AG04449 (cell line): Measurements from ENCODE around the gene PLD3.

ENCODE experiments used
- CTCF ChIA-PET: fragments of 350-600 bp; formaldehyde crosslinking; extraction: SDS; loops from one replicate; lab custom pipeline; 2021; ENCODE audit warnings: antibody characterized with exemption; lab: Yijun Ruan, JAX
- POLR2A ChIA-PET: fragments of 400-600, 350-600 bp; formaldehyde crosslinking; extraction: SDS; loops from one replicate; lab custom pipeline; 2020; ENCODE audit warnings: antibody characterized with exemption, inconsistent platforms; lab: Yijun Ruan, JAX
- DNase-seq: peaks from one replicate; pipeline ENCODE4 v3.0.0-alpha.2; 2010; ENCODE audit warnings: low read depth, low spot score
- H3K4me3 ChIP-seq: 2 replicates; pipeline ENCODE4 v1.5.1; 2011; ENCODE audit warnings: low read depth, mild to moderate bottlenecking, control low read depth, low read length
- TF ChIP-seq, protein P1 (sequence below): IDR thresholded peaks from one replicate; pipeline ENCODE4 v1.5.1; 2011; ENCODE audit warnings: mild to moderate bottlenecking, moderate library complexity, low read length, control low read depth, inconsistent platforms; ENCODE audit not compliant: insufficient read depth; ENCODE audit errors: missing control alignments

Gene PLD3

DNA sequence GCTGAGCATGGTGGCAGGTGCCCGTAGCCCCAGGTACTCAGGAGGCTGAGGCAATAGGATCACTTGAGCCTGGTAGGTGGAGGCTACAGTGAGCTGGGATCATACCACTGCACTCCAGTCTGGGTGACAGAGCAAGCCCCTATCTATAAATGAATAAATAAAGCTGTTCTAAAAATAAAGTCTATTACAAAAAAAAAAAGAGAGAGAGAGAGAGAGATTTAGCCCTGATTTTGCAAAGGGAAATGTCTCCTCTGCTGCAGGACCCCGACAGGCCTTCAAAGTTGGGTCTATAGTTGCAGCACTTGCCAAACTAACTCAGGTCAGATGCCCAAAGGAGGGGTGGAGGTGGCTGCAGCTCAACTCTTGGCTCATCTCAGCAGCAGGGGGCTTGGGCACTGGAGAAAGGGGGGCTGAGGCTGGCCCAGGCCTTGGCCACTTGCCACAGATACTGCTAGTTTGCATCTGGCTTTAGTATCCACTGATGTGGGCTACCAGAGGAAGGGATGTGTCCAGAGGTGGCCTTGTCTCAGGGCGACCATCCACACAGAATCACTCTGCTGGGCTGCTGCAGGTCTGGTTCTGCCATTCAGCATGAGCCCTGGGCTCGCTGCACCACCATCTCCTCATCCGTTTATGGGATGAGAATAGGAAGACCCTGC, 32.6 kb upstream of the PLD3 start:
- CTCF ChIA-PET: interaction anchor here (1.0 to 7.1 kb wide), 4 partner anchors 11 to 319 kb away, joined by 3 to 57 read pairs (median 4); no protein-coding TSS in a partner anchor

DNA sequence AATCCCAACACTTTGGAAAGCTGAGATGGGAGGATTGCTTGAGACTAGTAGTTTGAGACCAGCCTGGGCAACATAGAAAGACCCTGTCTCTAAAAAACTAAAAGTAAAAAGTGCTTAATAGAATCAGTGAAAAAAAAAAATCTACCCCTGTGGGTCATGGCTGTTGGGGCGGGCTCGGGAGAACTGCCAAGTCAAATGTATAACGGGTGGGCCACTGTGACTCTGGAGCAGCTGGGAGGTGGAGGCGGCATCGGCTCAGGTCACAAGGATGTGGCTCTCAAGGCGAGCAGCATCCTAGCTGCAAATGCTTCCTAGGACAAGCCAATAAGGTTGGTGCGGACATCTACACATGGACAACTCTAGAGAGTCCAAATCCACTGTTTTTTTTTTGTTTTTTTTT, 31.2 kb upstream of the PLD3 start:
- TF ChIP-seq, protein P1, sequence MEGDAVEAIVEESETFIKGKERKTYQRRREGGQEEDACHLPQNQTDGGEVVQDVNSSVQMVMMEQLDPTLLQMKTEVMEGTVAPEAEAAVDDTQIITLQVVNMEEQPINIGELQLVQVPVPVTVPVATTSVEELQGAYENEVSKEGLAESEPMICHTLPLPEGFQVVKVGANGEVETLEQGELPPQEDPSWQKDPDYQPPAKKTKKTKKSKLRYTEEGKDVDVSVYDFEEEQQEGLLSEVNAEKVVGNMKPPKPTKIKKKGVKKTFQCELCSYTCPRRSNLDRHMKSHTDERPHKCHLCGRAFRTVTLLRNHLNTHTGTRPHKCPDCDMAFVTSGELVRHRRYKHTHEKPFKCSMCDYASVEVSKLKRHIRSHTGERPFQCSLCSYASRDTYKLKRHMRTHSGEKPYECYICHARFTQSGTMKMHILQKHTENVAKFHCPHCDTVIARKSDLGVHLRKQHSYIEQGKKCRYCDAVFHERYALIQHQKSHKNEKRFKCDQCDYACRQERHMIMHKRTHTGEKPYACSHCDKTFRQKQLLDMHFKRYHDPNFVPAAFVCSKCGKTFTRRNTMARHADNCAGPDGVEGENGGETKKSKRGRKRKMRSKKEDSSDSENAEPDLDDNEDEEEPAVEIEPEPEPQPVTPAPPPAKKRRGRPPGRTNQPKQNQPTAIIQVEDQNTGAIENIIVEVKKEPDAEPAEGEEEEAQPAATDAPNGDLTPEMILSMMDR: no peak
- no peak for DNase-seq
- H3K4me3 ChIP-seq: no peak overlapping the region
- CTCF ChIA-PET: interaction anchor here (0.6 to 7.1 kb wide), 3 partner anchors 9 to 226 kb away, joined by 3 to 57 read pairs (median 8); no protein-coding TSS in a partner anchor
- POLR2A ChIA-PET: interaction anchor here (0.9 kb wide), 1 partner anchor 12 kb away, joined by 3 read pairs; no protein-coding TSS in a partner anchor

More for the DNA sequence above, 32.6 kb upstream of the PLD3 start:
- POLR2A ChIA-PET: no interaction called here
- TF ChIP-seq, protein P1: no peak
- DNase-seq: no peak
- H3K4me3 ChIP-seq: no peak overlapping the region

DNA sequence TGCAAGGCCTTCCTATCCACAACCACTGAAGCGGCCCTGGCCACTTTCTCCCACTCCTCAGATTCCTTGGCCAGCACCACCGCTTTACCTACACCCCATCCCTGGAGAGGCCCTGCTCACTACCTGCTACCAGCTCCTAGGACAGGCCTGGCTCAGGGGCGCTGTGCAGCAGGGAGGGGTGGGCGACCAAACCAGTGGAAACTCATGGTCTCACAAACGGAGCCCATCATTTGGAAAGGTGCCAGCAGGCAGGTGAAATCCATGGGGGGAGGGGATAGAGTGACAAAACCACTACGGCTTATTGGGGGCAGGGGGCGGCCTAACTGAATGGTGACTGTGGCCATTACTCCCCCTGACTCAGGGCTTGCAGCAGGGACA, 27.9 kb upstream of the PLD3 start:
- H3K4me3 ChIP-seq: no peak overlapping the region
- TF ChIP-seq, protein P1: no peak
- no peak for DNase-seq
- CTCF ChIA-PET: interaction anchor here (1.5 kb wide), 1 partner anchor 144 kb away, joined by 3 read pairs; no protein-coding TSS in a partner anchor
- POLR2A ChIA-PET: no interaction called here

DNA sequence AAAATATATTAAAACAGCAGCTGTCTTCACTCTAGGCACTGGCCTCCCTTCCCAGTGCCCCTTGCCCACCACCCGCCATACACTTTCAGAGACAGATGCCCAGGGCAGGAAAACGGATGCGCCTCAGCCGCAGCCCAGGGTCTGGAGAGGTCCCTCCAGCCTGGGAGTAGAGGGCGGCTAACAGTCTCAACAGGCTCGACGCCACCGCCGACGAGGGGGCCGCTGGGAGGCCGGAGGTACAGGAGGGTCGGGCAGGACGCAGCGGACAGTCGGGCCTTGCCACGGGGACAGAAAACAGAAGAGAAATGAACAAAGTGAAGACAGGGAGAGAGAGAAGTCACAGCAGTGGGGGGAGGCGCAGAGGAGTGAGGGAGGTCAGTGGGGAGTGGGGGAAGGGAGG, 27.4 kb upstream of the PLD3 start:
- CTCF ChIA-PET: interaction anchor here (1.0 kb wide), 1 partner anchor 18 kb away, joined by 3 read pairs; no protein-coding TSS in a partner anchor
- H3K4me3 ChIP-seq: no peak overlapping the region
- POLR2A ChIA-PET: no interaction called here
- TF ChIP-seq, protein P1: no peak
- DNase-seq: no peak

DNA sequence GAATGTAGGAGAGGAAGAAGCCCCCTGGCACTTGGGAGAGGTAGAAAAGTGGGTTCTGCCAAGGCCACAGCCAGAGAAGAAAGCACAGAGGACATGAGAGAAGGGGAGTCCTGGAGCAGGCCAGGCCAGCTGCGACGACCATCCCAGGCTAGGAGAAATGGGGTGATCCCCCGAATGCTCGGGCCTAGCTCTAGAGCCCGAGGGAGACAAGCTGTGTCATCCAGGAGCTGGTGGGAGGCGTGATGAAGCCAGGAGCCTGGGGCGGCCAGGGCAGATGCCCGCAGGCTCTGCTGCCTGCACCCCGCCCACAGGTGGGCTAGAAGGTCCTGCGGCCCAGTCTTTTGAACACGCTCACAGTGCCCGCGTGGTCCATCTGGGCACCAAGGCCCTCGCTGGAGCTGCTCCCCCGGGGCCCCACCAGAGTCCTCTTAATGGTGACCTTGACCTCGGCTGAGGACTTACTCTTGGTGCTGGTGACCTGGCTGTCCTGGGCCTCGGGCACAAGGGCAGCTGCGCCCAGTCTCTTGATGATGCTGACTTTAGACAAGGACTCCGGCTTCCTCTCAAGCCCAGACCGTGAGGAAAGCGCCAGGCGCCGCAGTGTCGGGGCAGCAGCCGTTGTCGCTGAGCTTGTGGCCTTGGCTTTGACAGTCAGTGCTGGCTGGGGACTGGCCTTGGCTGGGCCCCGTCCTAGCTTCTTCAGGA, 26.8 kb upstream of the PLD3 start:
- H3K4me3 ChIP-seq: no peak overlapping the region
- no peak for DNase-seq
- ChIA-PET POLR2A (no interaction called here), CTCF (interaction anchor here (1.0 to 2.0 kb wide), 2 partner anchors 17 kb away, joined by 3 to 10 read pairs; no protein-coding TSS in a partner anchor)
- TF ChIP-seq, protein P1: no peak

DNA sequence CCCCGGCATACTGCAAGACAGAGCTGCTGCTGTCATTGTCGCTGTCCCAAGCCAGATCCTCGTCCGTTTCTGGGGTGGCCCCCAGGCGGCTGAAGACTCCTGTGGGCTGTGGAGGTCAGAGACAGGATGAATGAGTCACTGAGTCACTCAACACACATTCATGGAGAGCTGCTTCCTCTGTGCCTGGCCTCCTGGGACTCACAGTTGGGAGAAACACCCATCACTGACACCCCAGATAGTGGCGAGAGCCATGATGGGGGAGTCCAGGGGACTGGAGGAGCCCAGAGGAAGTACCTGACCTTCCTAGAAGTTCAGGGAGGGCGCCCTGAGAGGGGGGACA, 26.3 kb upstream of the PLD3 start:
- H3K4me3 ChIP-seq: no peak overlapping the region
- ChIA-PET CTCF (interaction anchor here (0.6 to 2.0 kb wide), 3 partner anchors 17 to 199 kb away, joined by 3 to 10 read pairs (median 3); no protein-coding TSS in a partner anchor), POLR2A (no interaction called here)
- TF ChIP-seq, protein P1: no peak
- DNase-seq: no peak
